MCF 10A (cell line): ENCODE data around the gene TOGARAM2. TPM values are rescaled to one million over a fixed set of nuclear protein-coding genes. Genes with fewer than 3 reads are reported as not detected.

Source experiments
- BruUV-seq: library from RNA; stranded (reverse); fragments of 400-500 nt; replicated peaks from 2 replicates; lab custom pipeline; 2021; lab: Mats Ljungman, UMichigan
- CTCF ChIA-PET: fragments of 300-600 bp; sonication (Branson Sonifier 250); formaldehyde crosslinking; extraction: SDS; loops from one replicate; lab custom pipeline; 2021; ENCODE audit warnings: antibody characterized with exemption, inconsistent platforms; lab: Yijun Ruan, JAX
- POLR2A ChIA-PET: fragments of 300-600, 350-650 bp; sonication (Branson Sonifier 250); formaldehyde crosslinking; extraction: SDS; loops from one replicate; lab custom pipeline; 2020; ENCODE audit warnings: antibody characterized with exemption, inconsistent platforms; lab: Yijun Ruan, JAX
- DNase-seq: peaks from one replicate; pipeline ENCODE4 v3.0.0-alpha.2; 2018; ENCODE audit not compliant: unreplicated experiment
- H3K27ac Mint-ChIP-seq: one replicate; pipeline ENCODE4 v1.8.0; 2022; ENCODE audit warnings: mild to moderate bottlenecking, low read depth, mixed read lengths; ENCODE audit not compliant: unreplicated experiment
- H3K27me3 Mint-ChIP-seq: one replicate; pipeline ENCODE4 v1.8.0; 2022; ENCODE audit warnings: mixed read lengths; ENCODE audit not compliant: insufficient read depth, unreplicated experiment
- H3K36me3 Mint-ChIP-seq: one replicate; pipeline ENCODE4 v1.8.0; 2022; ENCODE audit warnings: mild to moderate bottlenecking, moderate library complexity, mixed read lengths; ENCODE audit not compliant: insufficient read depth, unreplicated experiment
- H3K4me1 Mint-ChIP-seq: one replicate; pipeline ENCODE4 v1.8.0; 2022; ENCODE audit warnings: mixed read lengths; ENCODE audit not compliant: insufficient read depth, unreplicated experiment
- H3K4me3 Mint-ChIP-seq: one replicate; pipeline ENCODE4 v1.8.0; 2022; ENCODE audit warnings: mild to moderate bottlenecking, moderate library complexity, mixed read lengths; ENCODE audit not compliant: unreplicated experiment
- H3K9me3 Mint-ChIP-seq: one replicate; pipeline ENCODE4 v1.8.0; 2022; ENCODE audit warnings: mixed read lengths; ENCODE audit not compliant: unreplicated experiment
- CTCF ChIP-seq: fragments of 200-600 bp; IDR thresholded peaks from one replicate; pipeline ENCODE4 v1.8.0; 2022; ENCODE audit warnings: antibody characterized with exemption, mild to moderate bottlenecking; ENCODE audit not compliant: unreplicated experiment
- intact Hi-C: fragments of 100-400 bp; cut with micrococcal nuclease; formaldehyde crosslinking; loops from 2 replicates; pipeline ENCODE4 v1.14.1; 2022
- total RNA-seq: library from RNA; stranded (reverse); gene quantifications from 2 replicates; pipeline ENCODE4 v1.2.3, GENCODE V29; 2022

Gene TOGARAM2
- total RNA-seq, 1 experiment from 2014 or later: 0.16 TPM

GRCh38 chr2:28997847-28998735 lies 17.0 kb downstream of the TOGARAM2 start:
- Mint-ChIP-seq H3K9me3 (no peaks in the 10 kb centered on the region), H3K36me3 (no peaks in the 10 kb centered on the region), H3K27ac (no peak overlapping the region), H3K4me1 (peaks cover 22% of the 10 kb centered on the region), H3K27me3 (no peaks in the 10 kb centered on the region), H3K4me3 (no peak overlapping the region)
- CTCF ChIA-PET: interaction anchor here (0.7 kb wide), 1 partner anchor 11 kb away, joined by 3 read pairs; no protein-coding TSS in a partner anchor
- TF ChIP-seq CTCF: no peak
- POLR2A ChIA-PET: interaction anchor here (1.0 kb wide), 1 partner anchor 35 kb away, joined by 4 read pairs; no protein-coding TSS in a partner anchor
- no peak for DNase-seq
- intact Hi-C loops: no loop called here
- BruUV-seq: no TSS peak

- TF ChIP-seq CTCF: no peak
- Mint-ChIP-seq H3K9me3 (no peaks in the 10 kb centered on the region), H3K27ac (no peak overlapping the region), H3K36me3 (no peaks in the 10 kb centered on the region), H3K4me1 (peaks cover 10% of the 10 kb centered on the region), H3K27me3 (no peaks in the 10 kb centered on the region), H3K4me3 (no peak overlapping the region)
- CTCF ChIA-PET: no interaction called here
- no TSS peak for BruUV-seq
- intact Hi-C loops: no loop called here
- no peak for DNase-seq
- POLR2A ChIA-PET: interaction anchor here (0.7 kb wide), 1 partner anchor 88 kb away, joined by 3 read pairs; no protein-coding TSS in a partner anchor
Measured at GRCh38 chr2:29000481-29000880, 19.4 kb downstream of the TOGARAM2 start.

- Mint-ChIP-seq H3K27me3 (no peaks in the 10 kb centered on the region), H3K27ac (no peak overlapping the region), H3K36me3 (no peaks in the 10 kb centered on the region), H3K4me1 (peaks cover 6% of the 10 kb centered on the region), H3K9me3 (no peaks in the 10 kb centered on the region), H3K4me3 (no peak overlapping the region)
- ChIA-PET POLR2A (no interaction called here), CTCF (interaction anchor here (0.6 kb wide), 1 partner anchor 10 kb away, joined by 5 read pairs; no protein-coding TSS in a partner anchor)
- TF ChIP-seq CTCF: no peak
- intact Hi-C loops: no loop called here
- no peak for DNase-seq
- BruUV-seq: no TSS peak
Measured at GRCh38 chr2:29000956-29001355, 19.9 kb downstream of the TOGARAM2 start.

DNA sequence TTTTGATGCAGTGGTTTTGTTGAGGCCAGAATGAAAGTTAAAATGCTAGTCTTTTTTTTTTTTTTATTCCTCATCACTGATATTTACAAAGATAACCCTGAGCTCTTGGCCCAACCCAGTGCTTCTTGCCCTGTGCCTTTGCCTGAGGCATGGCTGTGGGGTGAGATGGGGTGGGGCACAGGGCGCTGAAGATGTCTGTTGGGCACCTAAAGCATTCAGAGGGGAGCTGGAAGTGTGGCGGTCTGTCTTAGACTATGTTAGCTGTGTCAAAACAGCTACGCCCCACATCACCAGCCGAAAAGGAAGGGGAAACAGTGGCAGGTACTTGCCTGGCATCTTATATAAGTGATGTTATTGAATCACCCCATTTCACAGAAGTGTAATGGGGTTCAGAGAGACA lies 20.7 kb downstream of the TOGARAM2 start:
- Mint-ChIP-seq H3K4me3 (no peak overlapping the region), H3K9me3 (no peaks in the 10 kb centered on the region), H3K27ac (no peak overlapping the region), H3K36me3 (no peaks in the 10 kb centered on the region), H3K4me1 (no peaks in the 10 kb centered on the region), H3K27me3 (no peaks in the 10 kb centered on the region)
- BruUV-seq: no TSS peak
- DNase-seq: no peak
- intact Hi-C loops: no loop called here
- CTCF ChIA-PET: interaction anchor here (0.5 kb wide), 1 partner anchor 1070 kb away, joined by 3 read pairs; no protein-coding TSS in a partner anchor
- POLR2A ChIA-PET: interaction anchor here (0.5 to 1.0 kb wide), 2 partner anchors 9 to 26 kb away, joined by 3 to 4 read pairs; no protein-coding TSS in a partner anchor
- TF ChIP-seq CTCF: no peak
